Endothelial cell of umbilical vein (primary cell): Measurements from ENCODE around the gene MOB2. TPM values are rescaled to one million over a fixed set of nuclear protein-coding genes. Genes with fewer than 3 reads are reported as not detected.

Source experiments
- BruUV-seq: library from RNA; stranded (reverse); fragments of 400-500 nt; replicated peaks from 2 replicates; lab custom pipeline; 2021; lab: Mats Ljungman, UMichigan
- CTCF ChIA-PET: fragments of 300-600, 350-600 bp; sonication (Branson Sonifier 250); formaldehyde crosslinking; loops from one replicate; lab custom pipeline; 2021; ENCODE audit warnings: antibody characterized with exemption, inconsistent platforms; lab: Charles Lee
- POLR2A ChIA-PET: fragments of 300-600, 350-600 bp; sonication (Branson Sonifier 250); formaldehyde crosslinking; loops from one replicate; lab custom pipeline; 2021; ENCODE audit warnings: antibody characterized with exemption, inconsistent platforms; lab: Charles Lee
- DNase-seq: peaks from one replicate; pipeline ENCODE4 v3.0.0-alpha.2; 2011; ENCODE audit warnings: low read depth, low spot score
- FAIRE-seq: peaks from 2 replicates; lab custom pipeline; 2011; peaks lifted over from hg19 to GRCh38; lab: Jason Lieb, UNC
- H2AFZ ChIP-seq: 2 replicates; pipeline ENCODE4 v1.6.0; 2012; ENCODE audit warnings: low read depth, low read length, control low read depth, inconsistent platforms
- H3K27ac ChIP-seq: 2 replicates; pipeline ENCODE4 v1.5.1; 2011; ENCODE audit warnings: low read depth, mild to moderate bottlenecking, control low read depth, low read length, moderate library complexity; ENCODE audit not compliant: insufficient read depth
- H3K27me3 ChIP-seq, 2 experiments: 2 replicates each; pipeline versions ENCODE4 v1.6.0 to v1.6.1; 2011; ENCODE audit warnings: low read length in 2 of 2, mixed read lengths in 1 of 2; ENCODE audit not compliant: control insufficient read depth in 2 of 2, insufficient read depth in 2 of 2
- H3K36me3 ChIP-seq, 2 experiments: 2 replicates in 1 of 2; 3 replicates in 1 of 2; pipeline ENCODE4 v1.5.1; 2011; ENCODE audit warnings: low read length in 2 of 2, mild to moderate bottlenecking in 1 of 2, moderate library complexity in 1 of 2; ENCODE audit not compliant: control insufficient read depth in 2 of 2, insufficient read depth in 2 of 2; ENCODE audit errors: extremely low read depth in 1 of 2
- H3K4me1 ChIP-seq: 3 replicates; pipeline ENCODE4 v1.5.1; 2011; ENCODE audit warnings: mild to moderate bottlenecking, low read length; ENCODE audit not compliant: control insufficient read depth, insufficient read depth; ENCODE audit errors: extremely low read depth
- H3K4me2 ChIP-seq: 2 replicates; pipeline ENCODE4 v1.6.1; 2011; ENCODE audit warnings: low read length, control low read depth, mixed read lengths; ENCODE audit not compliant: insufficient read depth
- H3K4me3 ChIP-seq, 3 experiments: fragments of 200-600 bp in 1 of 3; sonication (generic), shearing (Covaris generic) in 1 of 3; replicated peaks in 1 of 3; 2 replicates each; pipeline ENCODE4 v1.5.1; 2011 to 2016; ENCODE audit warnings: control low read depth in 3 of 3, low read length in 3 of 3, mild to moderate bottlenecking in 2 of 3, inconsistent platforms in 1 of 3, low read depth in 1 of 3, moderate library complexity in 1 of 3; ENCODE audit not compliant: insufficient read depth in 1 of 3
- H3K79me2 ChIP-seq: 2 replicates; pipeline ENCODE4 v1.6.0; 2012; ENCODE audit warnings: low read length, inconsistent platforms; ENCODE audit not compliant: control insufficient read depth, insufficient read depth
- H3K9ac ChIP-seq: replicated peaks from 2 replicates; pipeline ENCODE3; 2011; ENCODE audit warnings: low read length, control low read depth; ENCODE audit not compliant: insufficient read depth; ENCODE audit errors: extremely low read depth
- H3K9me1 ChIP-seq: replicated peaks from 3 replicates; pipeline ENCODE4 v1.6.0; 2011; ENCODE audit warnings: mild to moderate bottlenecking, low read length; ENCODE audit not compliant: control insufficient read depth, insufficient read depth; ENCODE audit errors: extremely low read depth
- H3K9me3 ChIP-seq: replicated peaks from 2 replicates; pipeline ENCODE4 v1.5.1; 2012; ENCODE audit warnings: low read length, inconsistent platforms; ENCODE audit not compliant: control insufficient read depth, insufficient read depth
- H4K20me1 ChIP-seq: replicated peaks from 2 replicates; pipeline ENCODE3; 2011; ENCODE audit warnings: mild to moderate bottlenecking, low read length; ENCODE audit not compliant: control insufficient read depth, insufficient read depth; ENCODE audit errors: extremely low read depth
- EZH2 ChIP-seq: IDR thresholded peaks from 2 replicates; pipeline ENCODE4 v1.6.1; 2012; ENCODE audit warnings: borderline replicate concordance, low read depth, mild to moderate bottlenecking, moderate library complexity, low read length, inconsistent platforms; ENCODE audit not compliant: severe bottlenecking
- FOS ChIP-seq: IDR thresholded peaks from 2 replicates; pipeline ENCODE4 v1.6.1; 2011; ENCODE audit warnings: mild to moderate bottlenecking, low read length, moderate library complexity, borderline replicate concordance; ENCODE audit not compliant: insufficient read depth
- JUN ChIP-seq: IDR thresholded peaks from 2 replicates; pipeline ENCODE4 v1.6.1; 2011; ENCODE audit warnings: borderline replicate concordance, low read depth; ENCODE audit not compliant: insufficient read length, insufficient read depth
- dilution Hi-C: fragments of 300-500 bp; cut with MboI; formaldehyde crosslinking; loops from one replicate; pipeline ENCODE4 v1.15.0; 2019; ENCODE audit warnings: low sequenced_read_pairs; ENCODE audit not compliant: extremely low pct_ligation_motif_present
- intact Hi-C: fragments of 100-400 bp; cut with micrococcal nuclease; formaldehyde crosslinking; loops from one replicate; pipeline ENCODE4 v1.10.0; 2022
- polyA plus RNA-seq, 4 experiments: library from polyadenylated mRNA; depleted of rRNA in 3 of 4; stranded (reverse) in 3 of 4; unstranded in 1 of 4; fragments of >200 nt; gene quantifications; 2 replicates each; pipeline versions ENCODE4 v1.2.1 to v1.2.3, GENCODE V29; 2011 to 2012; ENCODE audit warnings: missing spikeins in 1 of 4
- total RNA-seq: library from RNA; stranded (reverse); gene quantifications from 2 replicates; pipeline ENCODE4 v1.2.3, GENCODE V29; 2021

Gene MOB2
- total and polyA plus RNA-seq, 2 donors (not counting 3 experiments of a cell fraction or from before 2014, with no cell fraction given) = 38.2 to 50.6 TPM

GRCh38 chr11:1529286-1529685, 42.7 kb upstream of the MOB2 start:
- TF ChIP-seq FOS = no peak
- Histone ChIP-seq H3K4me1 (no peaks in the 10 kb centered on the region), H3K79me2 (peaks cover 60% of the 10 kb centered on the region), H3K36me3 (no peaks in the 10 kb centered on the region), H3K4me2 (no peak overlapping the region), H3K27me3 (no peaks in the 10 kb centered on the region), H3K9me1 (no peaks in the 10 kb centered on the region), H2AFZ (no peak overlapping the region), H3K9me3 (no peaks in the 10 kb centered on the region), H4K20me1 (no peaks in the 10 kb centered on the region), H3K27ac (no peak overlapping the region), H3K4me3 (no peak overlapping the region), H3K9ac (no peak overlapping the region)
- ChIA-PET POLR2A (no interaction called here), CTCF (interaction anchor here (0.6 kb wide), 1 partner anchor 46 kb away, joined by 3 read pairs; no protein-coding TSS in a partner anchor)
- no peak for FAIRE-seq
- intact Hi-C loops (no loop called here), dilution Hi-C loops (no loop called here)
- no peak for DNase-seq
- BruUV-seq = no TSS peak

DNA sequence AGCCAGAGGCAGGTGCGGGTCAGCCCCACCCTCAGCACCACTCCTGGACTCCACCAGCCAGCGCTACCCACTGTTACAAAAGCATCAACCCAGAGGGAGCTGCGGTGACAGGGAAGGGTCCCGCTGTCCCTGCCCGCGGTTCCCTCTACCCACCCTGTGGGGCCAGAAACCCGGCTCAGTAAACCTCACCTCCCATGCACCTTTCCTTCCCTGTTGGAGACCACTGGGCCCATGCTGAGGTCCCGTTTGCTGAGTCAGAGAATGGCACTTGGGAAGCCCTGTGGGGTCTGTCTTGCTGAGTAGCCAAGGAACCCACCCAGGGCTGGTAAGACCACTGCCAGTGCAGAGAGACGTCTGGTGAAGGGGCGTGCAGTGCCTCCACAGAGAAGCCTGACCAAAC, 42.1 kb upstream of the MOB2 start:
- Histone ChIP-seq H3K27ac (no peak overlapping the region), H3K9me1 (no peaks in the 10 kb centered on the region), H3K79me2 (peaks cover 58% of the 10 kb centered on the region), H2AFZ (no peak overlapping the region), H3K36me3 (no peaks in the 10 kb centered on the region), H3K4me2 (no peak overlapping the region), H3K27me3 (no peaks in the 10 kb centered on the region), H3K4me1 (no peaks in the 10 kb centered on the region), H3K9me3 (no peaks in the 10 kb centered on the region), H4K20me1 (no peaks in the 10 kb centered on the region), H3K9ac (no peak overlapping the region), H3K4me3 (no peak overlapping the region)
- TF ChIP-seq JUN (no peak), EZH2 (no peak)
- no TSS peak for BruUV-seq
- CTCF ChIA-PET = interaction anchor here (0.6 kb wide), 1 partner anchor 46 kb away, joined by 3 read pairs; no protein-coding TSS in a partner anchor
- FAIRE-seq (no peak), DNase-seq (no peak)
- POLR2A ChIA-PET = no interaction called here
- dilution Hi-C loops (no loop called here), intact Hi-C loops (no loop called here)
